GM12873 (cell line): Measurements from ENCODE around the gene OR5M3.

Source experiments
- TF ChIP-seq, protein P1 (sequence below): IDR thresholded peaks from 2 replicates; pipeline ENCODE4 v1.5.1; 2012; ENCODE audit warnings: low read depth, mild to moderate bottlenecking, moderate library complexity, low read length, control low read depth; ENCODE audit not compliant: insufficient read depth; ENCODE audit errors: missing control alignments

Gene OR5M3

GRCh38 chr11:56473252-56473651 lies at the start of gene OR5M3:
TSS of gene OR5M3 (minus strand) at chr11:56473352. CDS start at chr11:56470497, 2,855 bp downstream.
- TF ChIP-seq, protein P1, sequence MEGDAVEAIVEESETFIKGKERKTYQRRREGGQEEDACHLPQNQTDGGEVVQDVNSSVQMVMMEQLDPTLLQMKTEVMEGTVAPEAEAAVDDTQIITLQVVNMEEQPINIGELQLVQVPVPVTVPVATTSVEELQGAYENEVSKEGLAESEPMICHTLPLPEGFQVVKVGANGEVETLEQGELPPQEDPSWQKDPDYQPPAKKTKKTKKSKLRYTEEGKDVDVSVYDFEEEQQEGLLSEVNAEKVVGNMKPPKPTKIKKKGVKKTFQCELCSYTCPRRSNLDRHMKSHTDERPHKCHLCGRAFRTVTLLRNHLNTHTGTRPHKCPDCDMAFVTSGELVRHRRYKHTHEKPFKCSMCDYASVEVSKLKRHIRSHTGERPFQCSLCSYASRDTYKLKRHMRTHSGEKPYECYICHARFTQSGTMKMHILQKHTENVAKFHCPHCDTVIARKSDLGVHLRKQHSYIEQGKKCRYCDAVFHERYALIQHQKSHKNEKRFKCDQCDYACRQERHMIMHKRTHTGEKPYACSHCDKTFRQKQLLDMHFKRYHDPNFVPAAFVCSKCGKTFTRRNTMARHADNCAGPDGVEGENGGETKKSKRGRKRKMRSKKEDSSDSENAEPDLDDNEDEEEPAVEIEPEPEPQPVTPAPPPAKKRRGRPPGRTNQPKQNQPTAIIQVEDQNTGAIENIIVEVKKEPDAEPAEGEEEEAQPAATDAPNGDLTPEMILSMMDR: no peak

DNA sequence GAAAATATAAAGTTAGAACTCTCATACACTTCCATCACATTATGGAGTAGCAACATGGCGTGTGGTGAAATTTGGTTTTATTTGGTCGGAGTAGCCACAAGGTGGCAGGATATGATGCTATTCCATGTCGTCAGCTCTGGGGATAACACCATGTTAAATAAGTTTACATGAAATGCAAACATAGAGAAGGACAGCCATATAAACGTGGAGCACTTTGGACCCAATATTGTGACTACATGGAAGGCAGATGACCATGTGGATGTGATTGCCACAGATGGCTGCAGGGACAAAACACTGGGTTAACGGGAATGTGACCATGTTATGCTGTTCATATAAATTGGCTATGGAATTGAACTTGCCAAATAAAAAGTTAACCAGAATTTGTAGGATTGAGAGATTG lies 48.9 kb upstream of the OR5M3 start:
- TF ChIP-seq, protein P1: no peak

DNA sequence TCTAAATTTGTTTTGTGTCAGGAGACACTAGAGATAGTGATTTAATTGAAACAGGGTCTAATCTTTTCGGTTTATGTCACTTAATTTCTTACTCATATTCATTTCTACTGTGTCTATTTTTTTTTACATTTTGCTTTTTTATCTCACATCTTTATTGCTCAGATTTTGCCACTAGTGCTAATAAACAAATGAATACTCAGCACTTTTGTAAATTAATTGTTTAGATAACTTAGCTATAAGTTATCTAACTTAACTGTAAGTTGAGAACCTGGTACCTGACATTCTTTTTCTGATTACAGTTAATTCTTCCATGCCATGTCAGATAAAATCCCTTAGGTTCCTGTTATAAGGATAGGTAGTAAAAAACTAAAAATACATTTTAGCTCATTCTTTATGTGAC lies 40.1 kb upstream of the OR5M3 start:
- TF ChIP-seq, protein P1: no peak

DNA sequence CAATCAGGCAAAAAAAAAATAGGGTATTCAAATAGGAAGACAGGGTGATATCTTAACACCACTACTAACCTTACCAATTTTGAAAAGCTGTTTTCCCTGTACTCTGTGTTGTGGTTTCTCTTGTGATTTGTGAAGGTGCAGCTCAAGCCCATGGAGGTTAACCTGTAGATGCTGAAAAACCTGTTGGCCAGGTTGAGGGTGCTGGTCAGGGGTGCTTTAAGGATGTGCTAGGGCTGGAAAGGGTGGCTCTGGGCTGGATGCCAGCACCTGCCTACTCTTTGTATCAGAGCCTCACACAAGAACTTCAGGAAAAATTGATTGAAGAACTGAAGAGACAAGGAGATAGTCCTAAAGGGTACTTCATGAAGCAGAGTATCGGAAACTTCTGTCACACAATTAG lies 36.3 kb upstream of the OR5M3 start:
- TF ChIP-seq, protein P1: no peak

- TF ChIP-seq, protein P1: no peak
Measured at GRCh38 chr11:56497010-56497409, 23.9 kb upstream of the OR5M3 start.

GRCh38 chr11:56495117-56495516 lies 22.0 kb upstream of the OR5M3 start:
- TF ChIP-seq, protein P1: no peak

DNA sequence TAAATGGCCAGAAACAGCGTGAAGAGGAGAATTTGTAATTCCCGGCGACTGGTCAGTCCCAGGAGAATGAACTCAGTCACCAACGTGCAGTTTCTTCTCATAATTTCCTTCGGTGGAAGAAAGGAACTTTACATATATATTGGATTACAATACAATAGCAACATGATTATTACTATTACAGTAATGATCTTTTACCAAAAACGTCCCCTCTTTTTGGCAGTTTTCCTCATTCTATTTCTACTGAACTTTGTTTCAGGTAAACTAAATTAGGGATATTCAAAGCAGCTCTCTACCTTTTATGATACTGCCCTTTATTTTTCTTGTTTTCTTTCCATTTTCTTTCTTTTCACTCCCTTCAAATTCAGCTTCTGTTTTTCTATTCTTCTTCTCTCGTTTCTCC lies 18.1 kb upstream of the OR5M3 start, which contains the start of gene OR5M8:
Gene OR5M8 (minus strand): TSS at position 101 of the 400 bp plus-strand sequence. CDS start 0 bp downstream, at position 101.
- TF ChIP-seq, protein P1: no peak
